ENCODE results near the gene NDUFB1.

NDUFB1 gene

DNA sequence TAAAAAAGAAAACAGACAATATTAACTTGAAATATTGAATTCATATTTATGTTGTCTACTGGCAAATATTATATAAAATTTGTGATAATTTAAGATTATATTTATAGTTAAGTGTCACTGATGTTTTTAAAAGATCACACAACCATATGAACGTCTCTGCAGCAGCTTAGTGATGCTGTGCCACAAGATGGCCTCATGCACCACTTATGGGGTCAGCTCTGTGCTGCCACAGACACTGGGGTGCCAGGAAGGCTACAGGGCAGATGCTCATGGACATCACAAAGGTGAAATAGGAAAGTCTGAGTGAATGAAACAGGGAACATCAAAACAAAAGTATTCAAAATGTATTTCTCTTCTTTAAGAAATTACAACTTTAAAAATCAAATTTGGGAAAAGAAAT, 28.2 kb downstream of the NDUFB1 start:
- DNase-seq, result no peak

- DNase-seq, result no peak
These were observed 33.0 kb downstream of the NDUFB1 start for GRCh38 chr14:92088494-92088893.

- DNase-seq, result no peak
These were observed 47.0 kb downstream of the NDUFB1 start for GRCh38 chr14:92074555-92074954.

Measured in activated CD4-positive, alpha-beta T cell treated with anti-CD3 and anti-CD28 coated beads for 4 hours (primary cell).